Smooth muscle cell (in vitro differentiated cells): Measurements from ENCODE around the gene ALCAM. TPM values are rescaled to one million over a fixed set of nuclear protein-coding genes. Genes with fewer than 3 reads are reported as not detected.
A peak's percentile ranks its signal among the peaks of the same experiment; 100 is the strongest.

Experiments
- DNase-seq: peaks from one replicate; lab custom pipeline; 2025; ENCODE audit not compliant: unreplicated experiment; lab: John Stamatoyannopoulos, UW
- H2AFZ ChIP-seq: fragments of 200-600 bp; sonication (generic); 2 replicates; pipeline ENCODE4 v1.6.0; 2016; ENCODE audit warnings: antibody characterized with exemption, low read depth, mild to moderate bottlenecking
- H3F3A ChIP-seq: fragments of 200-600 bp; sonication (generic); 2 replicates; pipeline ENCODE4 v1.6.0; 2017; ENCODE audit warnings: antibody characterized with exemption, low read depth
- H3K27ac ChIP-seq: fragments of 200-600 bp; sonication (generic); 2 replicates; pipeline ENCODE4 v1.5.1; 2016; ENCODE audit warnings: low read depth, mild to moderate bottlenecking
- H3K27me3 ChIP-seq: fragments of 200-600 bp; sonication (generic); 2 replicates; pipeline ENCODE4 v1.6.1; 2016; ENCODE audit warnings: low read depth, mild to moderate bottlenecking
- H3K36me3 ChIP-seq: fragments of 200-600 bp; sonication (generic); 2 replicates; pipeline ENCODE4 v1.5.1; 2016; ENCODE audit warnings: low read depth
- H3K4me1 ChIP-seq: fragments of 200-600 bp; sonication (generic); 2 replicates; pipeline ENCODE4 v1.5.1; 2016; ENCODE audit warnings: low read depth
- H3K4me2 ChIP-seq: fragments of 200-600 bp; sonication (generic); 2 replicates; pipeline ENCODE4 v1.6.0; 2016; ENCODE audit warnings: mild to moderate bottlenecking
- H3K4me3 ChIP-seq: fragments of 200-600 bp; sonication (generic); 2 replicates; pipeline ENCODE4 v1.5.1; 2016; ENCODE audit warnings: mild to moderate bottlenecking
- H3K79me2 ChIP-seq: fragments of 200-600 bp; sonication (generic); 2 replicates; pipeline ENCODE4 v1.6.0; 2016; ENCODE audit warnings: low read depth, mild to moderate bottlenecking
- H3K9ac ChIP-seq: fragments of 200-600 bp; sonication (generic); 2 replicates; pipeline ENCODE4 v1.6.0; 2016; ENCODE audit warnings: low read depth
- H3K9me3 ChIP-seq: fragments of 200-600 bp; sonication (generic); replicated peaks from 2 replicates; pipeline ENCODE4 v1.5.1; 2016; ENCODE audit warnings: low read depth
- H4K20me1 ChIP-seq: fragments of 200-600 bp; sonication (generic); 2 replicates; pipeline ENCODE4 v1.6.0; 2016; ENCODE audit warnings: low read depth
- WGBS: methylation state at CpG from one replicate; pipeline ENCODE4 v1.1.7; 2016; ENCODE audit warnings: low lambda C conversion rate; 5-methylcytosine and 5-hydroxymethylcytosine counted together
- polyA plus RNA-seq: library from polyadenylated mRNA; unstranded; fragments of >200 nt; fragmentation: Nextera tagmentation; extraction: Ambion mirVana; gene quantifications from 2 replicates; pipeline ENCODE4 v1.2.1, GENCODE V29; 2016
- total RNA-seq: library from RNA; depleted of rRNA; stranded (reverse); fragments of >200 nt; gene quantifications from 2 replicates; pipeline ENCODE4 v1.2.3, GENCODE V29; 2014
- TF ChIP-seq, protein P1 (sequence below): fragments of 200-600 bp; sonication (generic); IDR thresholded peaks from 2 replicates; pipeline ENCODE4 v1.5.1; 2017; ENCODE audit warnings: borderline replicate concordance, mild to moderate bottlenecking, antibody characterized with exemption; ENCODE audit not compliant: insufficient read depth, poor library complexity, severe bottlenecking

The ALCAM gene
- total and polyA plus RNA-seq, 2 experiments from 2014 or later: 110 to 314 TPM

DNA sequence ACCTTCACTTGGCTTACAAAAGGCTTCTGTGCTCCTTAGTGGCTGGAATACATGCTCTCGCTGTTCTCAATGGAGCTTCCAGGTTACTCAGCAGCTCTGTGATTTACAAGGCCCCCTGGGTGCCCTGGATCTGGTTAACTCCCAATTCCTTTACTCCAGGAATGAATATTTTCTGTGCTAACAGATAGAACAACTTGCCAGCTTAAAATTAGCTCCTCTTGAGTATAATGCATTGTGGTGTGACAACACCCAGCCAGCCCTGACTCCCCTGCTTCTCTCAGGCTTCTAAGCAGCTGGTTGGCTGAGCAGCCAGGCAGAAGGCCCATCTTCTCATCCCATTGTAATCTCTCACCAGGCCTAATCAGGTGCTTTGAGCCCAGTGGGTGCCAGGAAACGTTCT, 246.4 kb downstream of the ALCAM start:
- WGBS: 66% methylated on average over 2 of the region's 2 CpGs
- H3K9me3 ChIP-seq: no peaks in the 10 kb centered on the region
- H3K4me2 ChIP-seq: no peak overlapping the region
- peak overlapping the region; percentile 5 for H3K27ac ChIP-seq
- no peak for DNase-seq
- no peaks in the 10 kb centered on the region for H3K27me3 ChIP-seq
- no peak overlapping the region for H2AFZ ChIP-seq
- peaks cover 12% of the 10 kb centered on the region for H3K4me1 ChIP-seq
- no peaks in the 10 kb centered on the region for H3K36me3 ChIP-seq
- H3K9ac ChIP-seq: no peak overlapping the region
- no peaks in the 10 kb centered on the region for H3F3A ChIP-seq
- H3K79me2 ChIP-seq: no peaks in the 10 kb centered on the region
- H4K20me1 ChIP-seq: no peaks in the 10 kb centered on the region
- TF ChIP-seq, protein P1, sequence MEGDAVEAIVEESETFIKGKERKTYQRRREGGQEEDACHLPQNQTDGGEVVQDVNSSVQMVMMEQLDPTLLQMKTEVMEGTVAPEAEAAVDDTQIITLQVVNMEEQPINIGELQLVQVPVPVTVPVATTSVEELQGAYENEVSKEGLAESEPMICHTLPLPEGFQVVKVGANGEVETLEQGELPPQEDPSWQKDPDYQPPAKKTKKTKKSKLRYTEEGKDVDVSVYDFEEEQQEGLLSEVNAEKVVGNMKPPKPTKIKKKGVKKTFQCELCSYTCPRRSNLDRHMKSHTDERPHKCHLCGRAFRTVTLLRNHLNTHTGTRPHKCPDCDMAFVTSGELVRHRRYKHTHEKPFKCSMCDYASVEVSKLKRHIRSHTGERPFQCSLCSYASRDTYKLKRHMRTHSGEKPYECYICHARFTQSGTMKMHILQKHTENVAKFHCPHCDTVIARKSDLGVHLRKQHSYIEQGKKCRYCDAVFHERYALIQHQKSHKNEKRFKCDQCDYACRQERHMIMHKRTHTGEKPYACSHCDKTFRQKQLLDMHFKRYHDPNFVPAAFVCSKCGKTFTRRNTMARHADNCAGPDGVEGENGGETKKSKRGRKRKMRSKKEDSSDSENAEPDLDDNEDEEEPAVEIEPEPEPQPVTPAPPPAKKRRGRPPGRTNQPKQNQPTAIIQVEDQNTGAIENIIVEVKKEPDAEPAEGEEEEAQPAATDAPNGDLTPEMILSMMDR: no peak
- H3K4me3 ChIP-seq: no peak overlapping the region

DNA sequence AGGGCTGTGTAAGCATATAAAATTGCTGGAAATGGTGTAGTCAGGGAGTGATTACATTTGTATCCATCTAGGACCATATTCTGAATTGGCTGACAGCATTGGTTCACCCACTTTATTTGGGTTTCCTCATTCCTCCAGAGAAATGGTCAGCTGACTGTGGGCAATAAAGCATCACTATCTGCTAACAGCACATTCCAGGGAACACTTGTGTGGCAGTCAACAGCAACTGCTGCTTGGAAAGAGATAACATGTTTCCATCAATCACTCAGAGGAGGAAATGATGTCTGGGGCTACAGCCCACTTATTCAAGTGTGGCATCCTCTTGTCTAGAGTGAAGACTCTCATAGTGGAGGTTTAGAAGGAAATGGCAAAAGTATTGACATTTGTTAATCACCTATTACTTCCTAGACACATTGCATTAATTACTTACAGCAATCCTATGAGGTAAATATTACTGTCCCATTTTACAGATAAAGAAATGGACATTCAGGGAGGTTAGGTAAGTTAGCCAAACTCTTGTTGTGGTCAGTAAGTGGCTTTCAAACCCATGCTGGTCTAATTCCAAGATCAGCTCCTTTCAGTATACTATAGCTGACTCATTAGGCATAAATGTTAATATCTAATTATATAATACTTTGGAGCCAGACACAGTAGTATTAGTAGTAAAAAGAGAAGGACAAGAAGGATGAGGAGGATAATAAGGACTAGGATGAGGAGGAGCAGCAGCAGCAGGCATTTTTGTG, 247.8 kb downstream of the ALCAM start:
- Histone ChIP-seq H3K4me2 (no peak overlapping the region), H4K20me1 (no peaks in the 10 kb centered on the region), H3K9me3 (no peaks in the 10 kb centered on the region), H3K36me3 (no peaks in the 10 kb centered on the region), H3F3A (no peaks in the 10 kb centered on the region), H3K9ac (no peak overlapping the region), H3K4me3 (no peak overlapping the region), H3K27me3 (no peaks in the 10 kb centered on the region), H2AFZ (no peak overlapping the region), H3K79me2 (no peaks in the 10 kb centered on the region), H3K4me1 (peaks cover 12% of the 10 kb centered on the region), H3K27ac (no peak overlapping the region)
- DNase-seq: no peak
- TF ChIP-seq, protein P1: no peak

DNA sequence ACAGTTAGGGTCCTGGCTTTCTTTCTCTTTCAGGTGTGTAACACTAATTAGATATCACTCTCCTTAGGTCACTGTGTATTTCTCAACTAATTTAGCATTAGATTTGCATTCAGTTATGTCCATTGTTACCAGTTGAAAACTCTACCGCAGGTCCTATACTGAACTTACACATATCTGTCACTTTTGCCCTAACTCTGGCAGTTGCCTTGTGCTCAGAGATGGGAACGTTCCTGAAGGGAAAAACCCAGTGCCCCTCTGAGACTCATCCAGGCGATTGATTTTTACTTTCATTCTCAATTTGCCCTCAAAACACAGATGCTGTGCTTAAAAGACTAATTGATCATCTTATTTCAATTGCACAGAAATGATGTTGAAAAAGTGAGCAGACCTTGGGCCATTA, 249.1 kb downstream of the ALCAM start:
- H3K36me3 ChIP-seq: no peaks in the 10 kb centered on the region
- WGBS: 96% methylated on average over 3 of the region's 3 CpGs
- no peaks in the 10 kb centered on the region for H3K9me3 ChIP-seq
- H3K79me2 ChIP-seq: no peaks in the 10 kb centered on the region
- H3K27me3 ChIP-seq: no peaks in the 10 kb centered on the region
- H2AFZ ChIP-seq: no peak overlapping the region
- DNase-seq: no peak
- H3K4me1 ChIP-seq: peaks cover 12% of the 10 kb centered on the region
- TF ChIP-seq, protein P1: no peak
- H3K4me3 ChIP-seq: no peak overlapping the region
- no peak overlapping the region for H3K4me2 ChIP-seq
- no peaks in the 10 kb centered on the region for H3F3A ChIP-seq
- H3K27ac ChIP-seq: no peak overlapping the region
- no peaks in the 10 kb centered on the region for H4K20me1 ChIP-seq
- no peak overlapping the region for H3K9ac ChIP-seq
